Neuronal stem cell (in vitro differentiated cells): Measurements from ENCODE around the gene GABRQ. TPM values are rescaled to one million over a fixed set of nuclear protein-coding genes. Genes with fewer than 3 reads are reported as not detected.

Experiments used
- DNase-seq: peaks from one replicate; pipeline ENCODE4 v3.0.0-alpha.2; 2013; ENCODE audit warnings: low spot score
- H2AFZ ChIP-seq: one replicate; pipeline ENCODE4 v1.6.1; 2013; ENCODE audit warnings: mild to moderate bottlenecking, low read length, inconsistent platforms
- H2AK5ac ChIP-seq: 2 replicates; pipeline ENCODE4 v1.6.1; 2013; ENCODE audit warnings: low read depth, mild to moderate bottlenecking, inconsistent platforms, low read length, moderate library complexity, mixed read lengths
- H2BK120ac ChIP-seq: 2 replicates; pipeline ENCODE4 v1.6.1; 2013; ENCODE audit warnings: low read depth, mild to moderate bottlenecking, inconsistent platforms, low read length, moderate library complexity, mixed read lengths
- H2BK12ac ChIP-seq: one replicate; pipeline ENCODE4 v1.6.1; 2013; ENCODE audit warnings: low read length, inconsistent platforms
- H2BK15ac ChIP-seq: 2 replicates; pipeline ENCODE4 v1.6.1; 2013; ENCODE audit warnings: mild to moderate bottlenecking, low read length, inconsistent platforms, mixed read lengths
- H2BK5ac ChIP-seq: one replicate; pipeline ENCODE4 v1.6.1; 2013; ENCODE audit warnings: inconsistent platforms, mild to moderate bottlenecking, low read length, moderate library complexity
- H3K14ac ChIP-seq: one replicate; pipeline ENCODE4 v1.6.1; 2013; ENCODE audit warnings: low read length, inconsistent platforms
- H3K18ac ChIP-seq: 2 replicates; pipeline ENCODE4 v1.6.1; 2013; ENCODE audit warnings: low read length, inconsistent platforms
- H3K23ac ChIP-seq: 2 replicates; pipeline ENCODE4 v1.6.1; 2013; ENCODE audit warnings: low read depth, mild to moderate bottlenecking, mixed read lengths, low read length, inconsistent platforms; ENCODE audit not compliant: poor library complexity
- H3K27ac ChIP-seq: replicated peaks from 3 replicates; pipeline ENCODE4 v1.5.1; 2013; ENCODE audit warnings: low read length, inconsistent platforms
- H3K27me3 ChIP-seq, 3 experiments: 2 replicates each; pipeline ENCODE4 v1.6.1; 2013; ENCODE audit warnings: low read length in 3 of 3, mild to moderate bottlenecking in 2 of 3, inconsistent platforms in 1 of 3, low read depth in 1 of 3, mixed read lengths in 1 of 3, moderate library complexity in 1 of 3; ENCODE audit not compliant: control insufficient read depth in 3 of 3, insufficient read depth in 3 of 3
- H3K36me3 ChIP-seq, 2 donors: replicated peaks in 1 of 2; 2 replicates each; pipeline ENCODE4 v1.6.1; 2013; ENCODE audit warnings: low read length in 2 of 2; ENCODE audit not compliant: control insufficient read depth in 2 of 2, insufficient read depth in 2 of 2
- H3K4ac ChIP-seq: 2 replicates; pipeline ENCODE4 v1.6.1; 2013; ENCODE audit warnings: inconsistent platforms, mild to moderate bottlenecking, low read length, moderate library complexity
- H3K4me1 ChIP-seq, 2 donors: 1 replicate in 1 of 2; 2 replicates in 1 of 2; pipeline ENCODE4 v1.6.1; 2013; ENCODE audit warnings: low read length in 2 of 2, low read depth in 1 of 2; ENCODE audit not compliant: control insufficient read depth in 2 of 2, insufficient read depth in 1 of 2
- H3K4me2 ChIP-seq: one replicate; pipeline ENCODE4 v1.6.1; 2013; ENCODE audit warnings: mild to moderate bottlenecking, low read length, inconsistent platforms; ENCODE audit not compliant: insufficient read depth, poor library complexity, severe bottlenecking
- H3K4me3 ChIP-seq, 2 donors: 2 replicates each; pipeline ENCODE4 v1.5.1; 2013; ENCODE audit warnings: low read length in 2 of 2, mild to moderate bottlenecking in 2 of 2, inconsistent platforms in 1 of 2, moderate library complexity in 1 of 2
- H3K79me1 ChIP-seq: one replicate; pipeline ENCODE4 v1.6.1; 2013; ENCODE audit warnings: low read depth, mild to moderate bottlenecking, inconsistent platforms, low read length, moderate library complexity
- H3K9ac ChIP-seq: one replicate; pipeline ENCODE4 v1.6.1; 2013; ENCODE audit warnings: mild to moderate bottlenecking, low read depth, low read length, inconsistent platforms; ENCODE audit not compliant: poor library complexity
- H3K9me3 ChIP-seq, 2 donors: replicated peaks in 1 of 2; 2 replicates each; pipeline versions ENCODE3 to v1.6.1; 2013; ENCODE audit warnings: low read length in 2 of 2, mild to moderate bottlenecking in 2 of 2, inconsistent platforms in 1 of 2, low read depth in 1 of 2, mixed read lengths in 1 of 2, moderate library complexity in 1 of 2; ENCODE audit not compliant: control insufficient read depth in 2 of 2, insufficient read depth in 1 of 2
- H4K8ac ChIP-seq: one replicate; pipeline ENCODE4 v1.6.1; 2013; ENCODE audit warnings: low read depth, mild to moderate bottlenecking, inconsistent platforms, low read length, moderate library complexity
- H4K91ac ChIP-seq: one replicate; pipeline ENCODE4 v1.6.1; 2013; ENCODE audit warnings: low read length, low read depth, mild to moderate bottlenecking, inconsistent platforms; ENCODE audit not compliant: poor library complexity
- WGBS, 2 donors: extraction: QIAGEN DNeasy Blood & Tissue Kit; methylation state at CpG; one replicate each; pipeline ENCODE4 v1.1.7; 2013; ENCODE audit warnings: missing lambda C conversion rate in 2 of 2, mixed read lengths in 1 of 2; ENCODE audit not compliant: insufficient read length in 2 of 2, insufficient replicate concordance in 1 of 2; ENCODE audit errors: extremely low coverage in 2 of 2; 5-methylcytosine and 5-hydroxymethylcytosine counted together
- polyA plus RNA-seq, 2 experiments: library from polyadenylated mRNA; stranded (reverse); fragments of 200-250 nt; gene quantifications; one replicate each; pipeline ENCODE4 v1.2.3, GENCODE V29; 2013

The GABRQ gene
- 1.3 TPM for polyA plus RNA-seq (2013, experiment 1 of 2)
- polyA plus RNA-seq (2013, experiment 2 of 2) = 1.3 TPM

- H3K9ac ChIP-seq = no peak within 1 kb of the TSS
- peak within 1 kb of the TSS; percentile 48 for H3K18ac ChIP-seq
- peak; percentile 73 for DNase-seq
- peaks cover 0 to 2% of the 10 kb centered on the region in 2 donors for H3K4me1 ChIP-seq
- H2BK120ac ChIP-seq = no peak within 1 kb of the TSS
- peak within 1 kb of the TSS; percentile 55 for H3K23ac ChIP-seq
- no peak within 1 kb of the TSS for H3K27ac ChIP-seq
- no peaks in the 10 kb centered on the region for H3K36me3 ChIP-seq
- H3K4me3 ChIP-seq = peak within 1 kb of the TSS in 1 of 2 donors; percentile 82
- H3K79me1 ChIP-seq = no peaks in the 10 kb centered on the region
- no CpG with 5 or more reads among the region's 64 CpGs for WGBS, 2 donors
- no peak within 1 kb of the TSS for H2BK5ac ChIP-seq
- H3K4ac ChIP-seq = no peak within 1 kb of the TSS
- H3K14ac ChIP-seq = no peak within 1 kb of the TSS
- H2AK5ac ChIP-seq = no peak within 1 kb of the TSS
- H4K8ac ChIP-seq = no peak within 1 kb of the TSS
- no peaks in the 10 kb centered on the region for H3K9me3 ChIP-seq
- no peak within 1 kb of the TSS for H2AFZ ChIP-seq
- H4K91ac ChIP-seq = no peak within 1 kb of the TSS
- H2BK12ac ChIP-seq = no peak within 1 kb of the TSS
- peaks cover 0 to 58% (median 15%) of the 10 kb centered on the region in 3 experiments for H3K27me3 ChIP-seq
- H3K4me2 ChIP-seq = peak within 1 kb of the TSS; percentile 71
- H2BK15ac ChIP-seq = no peak within 1 kb of the TSS
Measured at GRCh38 chrX:152637649-152638442, at the start of gene GABRQ. Gene GABRQ (plus strand): TSS chrX:152637895. CDS start chrX:152638203, 308 bp downstream.

GRCh38 chrX:152588206-152588605 is 49.5 kb upstream of the GABRQ start:
- no peak overlapping the region for H2BK5ac ChIP-seq
- H2BK120ac ChIP-seq = no peak overlapping the region
- no peak overlapping the region for H3K4me3 ChIP-seq
- no peak overlapping the region for H3K4me2 ChIP-seq
- no peak overlapping the region for H2AFZ ChIP-seq
- H4K8ac ChIP-seq = no peak overlapping the region
- H3K4me1 ChIP-seq = no peaks in the 10 kb centered on the region
- no peak overlapping the region for H3K9ac ChIP-seq
- H3K27me3 ChIP-seq = no peaks in the 10 kb centered on the region
- no peak overlapping the region for H3K18ac ChIP-seq
- no peak for DNase-seq
- H3K9me3 ChIP-seq = no peaks in the 10 kb centered on the region
- H2BK12ac ChIP-seq = no peak overlapping the region
- H2BK15ac ChIP-seq = no peak overlapping the region
- H4K91ac ChIP-seq = no peak overlapping the region
- H3K79me1 ChIP-seq = no peaks in the 10 kb centered on the region
- H3K27ac ChIP-seq = no peak overlapping the region
- H3K36me3 ChIP-seq = no peaks in the 10 kb centered on the region
- H3K4ac ChIP-seq = no peak overlapping the region
- no peak overlapping the region for H2AK5ac ChIP-seq
- no peak overlapping the region for H3K23ac ChIP-seq
- no peak overlapping the region for H3K14ac ChIP-seq

GRCh38 chrX:152600853-152601633 is 36.7 kb upstream of the GABRQ start:
- H3K4me2 ChIP-seq = no peak overlapping the region
- H3K14ac ChIP-seq = no peak overlapping the region
- peak; percentile 36 for DNase-seq
- H2AK5ac ChIP-seq = no peak overlapping the region
- no peaks in the 10 kb centered on the region for H3K27me3 ChIP-seq
- no peak overlapping the region for H3K18ac ChIP-seq
- H3K4me3 ChIP-seq = no peak overlapping the region
- H3K4ac ChIP-seq = no peak overlapping the region
- H3K9me3 ChIP-seq = no peaks in the 10 kb centered on the region
- H3K79me1 ChIP-seq = no peaks in the 10 kb centered on the region
- H4K91ac ChIP-seq = no peak overlapping the region
- H3K23ac ChIP-seq = no peak overlapping the region
- H3K27ac ChIP-seq = peak overlapping the region; percentile 40
- H2AFZ ChIP-seq = no peak overlapping the region
- no peak overlapping the region for H2BK120ac ChIP-seq
- no CpG with 5 or more reads among the region's 5 CpGs for WGBS, 2 donors
- no peaks in the 10 kb centered on the region for H3K36me3 ChIP-seq
- H2BK15ac ChIP-seq = no peak overlapping the region
- H3K4me1 ChIP-seq = peaks cover 0 to 7% of the 10 kb centered on the region in 2 donors
- no peak overlapping the region for H2BK12ac ChIP-seq
- H4K8ac ChIP-seq = no peak overlapping the region
- no peak overlapping the region for H3K9ac ChIP-seq
- H2BK5ac ChIP-seq = no peak overlapping the region
